ENCODE measurements around the gene HS6ST2.

DNA sequence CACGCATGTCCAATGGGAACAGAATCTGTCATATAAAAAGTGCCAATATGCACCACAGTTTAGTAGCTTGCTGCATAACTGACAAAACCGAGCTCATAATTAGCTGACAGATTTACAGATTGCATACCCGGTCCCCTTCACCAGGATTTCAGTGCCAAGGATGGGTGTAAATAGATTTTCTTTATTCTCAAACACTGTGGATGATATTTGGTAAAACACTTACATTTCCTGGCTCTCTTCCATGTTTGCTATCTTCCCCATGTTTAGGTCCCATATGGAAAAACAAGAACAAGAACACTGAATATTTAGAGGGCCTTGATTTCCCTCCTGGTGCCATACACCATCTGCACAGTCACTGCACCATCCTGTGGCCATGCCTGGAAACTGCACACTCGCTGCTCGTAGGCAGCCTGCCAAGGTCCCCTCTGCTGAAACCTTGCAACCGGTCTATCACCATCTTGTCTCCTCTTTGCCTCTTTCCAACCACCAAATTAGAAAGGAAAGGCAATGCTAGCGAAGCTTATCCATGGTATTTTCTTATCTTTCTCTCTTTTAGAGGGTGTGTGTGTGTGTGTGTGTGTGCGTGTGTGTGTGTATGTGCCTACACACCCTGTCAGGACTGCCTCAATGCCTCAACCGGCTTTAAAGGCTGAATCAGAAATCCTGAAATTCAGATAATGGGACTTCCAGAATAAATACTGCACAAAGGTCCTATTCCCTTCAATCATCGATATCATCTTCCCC, 345.4 kb downstream of the HS6ST2 start:
- TF ChIP-seq POLR2A (IDR thresholded peaks at IDR 0.05), result no peak
- TF ChIP-seq, protein P1, sequence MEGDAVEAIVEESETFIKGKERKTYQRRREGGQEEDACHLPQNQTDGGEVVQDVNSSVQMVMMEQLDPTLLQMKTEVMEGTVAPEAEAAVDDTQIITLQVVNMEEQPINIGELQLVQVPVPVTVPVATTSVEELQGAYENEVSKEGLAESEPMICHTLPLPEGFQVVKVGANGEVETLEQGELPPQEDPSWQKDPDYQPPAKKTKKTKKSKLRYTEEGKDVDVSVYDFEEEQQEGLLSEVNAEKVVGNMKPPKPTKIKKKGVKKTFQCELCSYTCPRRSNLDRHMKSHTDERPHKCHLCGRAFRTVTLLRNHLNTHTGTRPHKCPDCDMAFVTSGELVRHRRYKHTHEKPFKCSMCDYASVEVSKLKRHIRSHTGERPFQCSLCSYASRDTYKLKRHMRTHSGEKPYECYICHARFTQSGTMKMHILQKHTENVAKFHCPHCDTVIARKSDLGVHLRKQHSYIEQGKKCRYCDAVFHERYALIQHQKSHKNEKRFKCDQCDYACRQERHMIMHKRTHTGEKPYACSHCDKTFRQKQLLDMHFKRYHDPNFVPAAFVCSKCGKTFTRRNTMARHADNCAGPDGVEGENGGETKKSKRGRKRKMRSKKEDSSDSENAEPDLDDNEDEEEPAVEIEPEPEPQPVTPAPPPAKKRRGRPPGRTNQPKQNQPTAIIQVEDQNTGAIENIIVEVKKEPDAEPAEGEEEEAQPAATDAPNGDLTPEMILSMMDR (IDR thresholded peaks at IDR 0.05), result peak; percentile 35 to 56 (median 46)

Measured in tibial nerve (tissue), 3 donors.